Parathyroid adenoma (tissue), 2 donors: Measurements from ENCODE around the gene TNS3.

Experiments used
- H2AFZ ChIP-seq: fragments of 300-600 bp; sonication (generic); one replicate; pipeline ENCODE4 v1.7.0; 2017; ENCODE audit warnings: antibody characterized with exemption, mild to moderate bottlenecking
- H3K27ac ChIP-seq: fragments of 300-600 bp; sonication (generic); one replicate; pipeline ENCODE4 v1.7.0; 2017
- H3K27me3 ChIP-seq: fragments of 300-600 bp; sonication (generic); one replicate; pipeline ENCODE4 v1.7.0; 2017; ENCODE audit warnings: low read length; ENCODE audit not compliant: control insufficient read depth, insufficient read depth
- H3K36me3 ChIP-seq: fragments of 300-600 bp; sonication (generic); one replicate; pipeline ENCODE4 v1.7.0; 2017; ENCODE audit warnings: low read length; ENCODE audit not compliant: control insufficient read depth, insufficient read depth
- H3K4me1 ChIP-seq: fragments of 300-600 bp; sonication (generic); one replicate; pipeline ENCODE4 v1.7.0; 2017; ENCODE audit warnings: control low read depth
- H3K4me2 ChIP-seq: fragments of 300-600 bp; sonication (generic); one replicate; pipeline ENCODE4 v1.7.0; 2017; ENCODE audit warnings: low read length
- H3K4me3 ChIP-seq: fragments of 300-600 bp; sonication (generic); one replicate; pipeline ENCODE4 v1.7.0; 2017; ENCODE audit warnings: low read depth, low read length
- H3K79me2 ChIP-seq: fragments of 300-600 bp; sonication (generic); one replicate; pipeline ENCODE4 v1.7.0; 2017; ENCODE audit warnings: control low read depth
- H3K9ac ChIP-seq: fragments of 300-600 bp; sonication (generic); one replicate; pipeline ENCODE4 v1.7.0; 2017; ENCODE audit warnings: mild to moderate bottlenecking
- H3K9me3 ChIP-seq: fragments of 300-600 bp; sonication (generic); one replicate; pipeline ENCODE4 v1.7.0; 2017; ENCODE audit warnings: low read length; ENCODE audit not compliant: control insufficient read depth
- TF ChIP-seq, protein P1 (sequence below): fragments of 300-600 bp; sonication (generic); IDR thresholded peaks from one replicate; pipeline ENCODE4 v1.7.0; 2017; ENCODE audit warnings: antibody characterized with exemption, mild to moderate bottlenecking
- donor health status: primary hyperparathyroidism.

Gene TNS3

DNA sequence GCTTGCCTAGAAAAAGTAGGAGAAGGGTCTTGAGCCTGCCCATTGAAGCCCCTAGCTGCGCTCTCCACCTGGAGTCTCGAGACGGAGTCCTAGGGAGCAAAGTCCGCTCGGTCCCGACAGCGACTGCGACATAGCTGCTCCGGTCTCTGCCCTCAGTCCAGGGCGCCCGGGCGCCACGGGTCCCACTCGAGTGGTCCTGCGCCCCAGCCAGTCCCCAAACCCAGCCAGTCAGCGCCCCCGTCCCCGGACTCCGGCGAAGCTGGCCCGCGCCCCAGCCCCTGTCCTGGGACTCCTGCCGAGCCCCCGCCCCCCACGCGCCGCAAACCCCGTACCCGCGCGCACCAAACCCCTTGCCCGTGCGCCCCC, 490 bp downstream of the TNS3 start:
- Histone ChIP-seq H3K79me2 (peaks cover 4% of the 10 kb centered on the region), H3K9ac (peak overlapping the region; percentile 20), H3K9me3 (no peaks in the 10 kb centered on the region), H3K27ac (no peak overlapping the region), H2AFZ (peak overlapping the region; percentile 97), H3K36me3 (no peaks in the 10 kb centered on the region), H3K4me2 (peak overlapping the region; percentile 90), H3K27me3 (no peaks in the 10 kb centered on the region), H3K4me1 (peaks cover 19% of the 10 kb centered on the region), H3K4me3 (peak overlapping the region; percentile 82)
- TF ChIP-seq, protein P1, sequence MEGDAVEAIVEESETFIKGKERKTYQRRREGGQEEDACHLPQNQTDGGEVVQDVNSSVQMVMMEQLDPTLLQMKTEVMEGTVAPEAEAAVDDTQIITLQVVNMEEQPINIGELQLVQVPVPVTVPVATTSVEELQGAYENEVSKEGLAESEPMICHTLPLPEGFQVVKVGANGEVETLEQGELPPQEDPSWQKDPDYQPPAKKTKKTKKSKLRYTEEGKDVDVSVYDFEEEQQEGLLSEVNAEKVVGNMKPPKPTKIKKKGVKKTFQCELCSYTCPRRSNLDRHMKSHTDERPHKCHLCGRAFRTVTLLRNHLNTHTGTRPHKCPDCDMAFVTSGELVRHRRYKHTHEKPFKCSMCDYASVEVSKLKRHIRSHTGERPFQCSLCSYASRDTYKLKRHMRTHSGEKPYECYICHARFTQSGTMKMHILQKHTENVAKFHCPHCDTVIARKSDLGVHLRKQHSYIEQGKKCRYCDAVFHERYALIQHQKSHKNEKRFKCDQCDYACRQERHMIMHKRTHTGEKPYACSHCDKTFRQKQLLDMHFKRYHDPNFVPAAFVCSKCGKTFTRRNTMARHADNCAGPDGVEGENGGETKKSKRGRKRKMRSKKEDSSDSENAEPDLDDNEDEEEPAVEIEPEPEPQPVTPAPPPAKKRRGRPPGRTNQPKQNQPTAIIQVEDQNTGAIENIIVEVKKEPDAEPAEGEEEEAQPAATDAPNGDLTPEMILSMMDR = no peak

DNA sequence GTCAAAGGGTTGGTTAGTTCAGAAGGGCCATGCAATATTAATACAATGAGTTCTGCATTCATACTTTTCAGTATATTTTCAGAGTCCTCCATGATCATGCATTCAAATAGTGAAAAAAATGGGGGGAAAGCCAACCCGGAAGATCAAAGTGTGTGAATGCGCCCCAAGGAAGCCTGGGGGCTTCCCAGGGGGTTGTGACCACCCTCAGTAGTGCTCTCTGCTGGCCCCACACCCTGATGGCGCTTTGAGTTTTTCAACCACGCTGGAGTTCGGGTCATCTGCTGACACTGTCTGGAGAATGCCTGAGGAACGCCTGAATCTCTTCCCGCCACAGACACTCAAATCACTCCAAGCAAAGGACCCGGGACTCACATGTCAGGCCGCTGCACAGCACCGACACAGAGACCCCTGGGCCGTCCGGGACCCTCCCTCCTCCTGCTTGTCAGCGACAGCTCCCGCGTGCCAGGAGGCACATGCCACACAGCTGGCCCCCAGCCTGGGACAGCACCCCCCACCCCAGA, 1.0 kb downstream of the TNS3 start:
- H2AFZ ChIP-seq = peak overlapping the region; percentile 97
- no peak overlapping the region for H3K27ac ChIP-seq
- H3K4me1 ChIP-seq = peaks cover 19% of the 10 kb centered on the region
- H3K4me2 ChIP-seq = peak overlapping the region; percentile 90
- no peaks in the 10 kb centered on the region for H3K36me3 ChIP-seq
- H3K4me3 ChIP-seq = peak overlapping the region; percentile 82
- TF ChIP-seq, protein P1 = no peak
- H3K9me3 ChIP-seq = no peaks in the 10 kb centered on the region
- H3K27me3 ChIP-seq = no peaks in the 10 kb centered on the region
- H3K79me2 ChIP-seq = peaks cover 4% of the 10 kb centered on the region
- no peak overlapping the region for H3K9ac ChIP-seq

DNA sequence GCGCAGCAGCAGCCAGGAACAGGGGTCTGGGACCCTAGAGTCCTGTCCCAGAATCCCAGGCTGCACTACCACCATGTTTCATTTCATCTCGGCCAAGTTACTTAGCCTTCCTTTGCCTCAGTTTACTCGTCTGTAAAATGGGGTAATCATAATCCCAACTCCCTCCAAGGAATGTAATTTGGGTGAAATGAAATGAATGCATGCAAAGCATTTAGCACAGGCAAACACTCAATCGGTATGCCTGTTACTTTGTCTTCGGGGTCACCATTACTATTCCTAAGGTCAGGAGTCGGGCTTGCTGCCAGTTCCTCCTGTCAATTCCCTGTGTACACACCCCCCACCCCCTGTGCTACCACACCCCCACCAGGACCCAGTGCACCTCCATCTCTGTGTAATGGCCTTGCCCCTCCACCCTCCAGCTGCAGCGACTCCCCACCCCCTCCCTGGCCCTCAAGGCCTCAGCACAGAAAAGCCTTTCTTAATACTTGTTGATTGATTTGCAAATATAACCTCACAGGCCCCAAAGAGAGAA, 1.7 kb downstream of the TNS3 start:
- no peak overlapping the region for H3K9ac ChIP-seq
- H3K4me3 ChIP-seq = no peak overlapping the region
- H3K79me2 ChIP-seq = peaks cover 4% of the 10 kb centered on the region
- no peak overlapping the region for H2AFZ ChIP-seq
- H3K4me1 ChIP-seq = peaks cover 19% of the 10 kb centered on the region
- no peaks in the 10 kb centered on the region for H3K36me3 ChIP-seq
- H3K9me3 ChIP-seq = no peaks in the 10 kb centered on the region
- TF ChIP-seq, protein P1 = no peak
- H3K4me2 ChIP-seq = no peak overlapping the region
- no peaks in the 10 kb centered on the region for H3K27me3 ChIP-seq
- no peak overlapping the region for H3K27ac ChIP-seq

DNA sequence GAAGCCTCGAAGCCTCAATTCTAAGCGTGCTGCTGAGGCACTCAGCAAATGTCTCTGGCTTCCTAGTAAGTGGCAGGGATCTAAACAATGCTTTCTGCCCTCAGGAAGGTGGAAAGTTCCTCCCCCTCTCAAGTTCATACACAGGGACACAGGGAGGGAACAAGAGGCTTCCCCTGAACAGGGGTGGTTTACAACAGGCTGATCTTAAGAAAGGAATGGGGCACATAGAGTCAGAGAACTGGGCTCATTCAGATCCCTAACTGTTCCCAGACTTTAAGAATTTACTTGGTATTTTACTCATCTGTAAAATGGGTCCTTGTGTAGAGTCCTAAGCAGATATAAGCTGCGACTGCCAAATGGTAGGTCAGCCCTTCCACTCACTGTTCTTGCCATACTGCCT, 2.5 kb downstream of the TNS3 start:
- Histone ChIP-seq H2AFZ (no peak overlapping the region), H3K4me2 (no peak overlapping the region), H3K4me1 (peaks cover 19% of the 10 kb centered on the region), H3K27ac (peak overlapping the region; percentile 63), H3K4me3 (no peak overlapping the region), H3K9ac (no peak overlapping the region), H3K36me3 (no peaks in the 10 kb centered on the region), H3K9me3 (no peaks in the 10 kb centered on the region), H3K27me3 (no peaks in the 10 kb centered on the region), H3K79me2 (peaks cover 4% of the 10 kb centered on the region)
- TF ChIP-seq, protein P1 = no peak
